Caco-2 (cell line): ENCODE results near the gene PRDM13. TPM values are rescaled to one million over a fixed set of nuclear protein-coding genes. Genes with fewer than 3 reads are reported as not detected.

Experiments used
- BruUV-seq: library from RNA; stranded (reverse); fragments of 400-500 nt; replicated peaks from 2 replicates; lab custom pipeline; 2021; lab: Mats Ljungman, UMichigan
- CTCF ChIA-PET: fragments of 300-600 bp; sonication (Branson Sonifier 250); formaldehyde crosslinking; loops from one replicate; lab custom pipeline; 2022; ENCODE audit warnings: antibody characterized with exemption; lab: Charles Lee
- POLR2A ChIA-PET: fragments of 300-600 bp; sonication (Branson Sonifier 250); formaldehyde crosslinking; loops from one replicate; lab custom pipeline; 2022; ENCODE audit warnings: antibody characterized with exemption; lab: Charles Lee
- DNase-seq, 2 experiments: peaks; one replicate each; pipeline versions ENCODE4 v3.0.0 to v3.0.0-alpha.2; 2020 to 2022
- H3K27me3 ChIP-seq: replicated peaks from 2 replicates; pipeline ENCODE4 v1.6.0; 2011; ENCODE audit warnings: low read length; ENCODE audit not compliant: control insufficient read depth, insufficient read depth
- H3K36me3 ChIP-seq: 2 replicates; pipeline ENCODE4 v1.5.1; 2011; ENCODE audit warnings: low read length; ENCODE audit not compliant: control insufficient read depth, insufficient read depth
- H3K4me1 ChIP-seq: fragments of 250-450 bp; sonication (Bioruptor Pico); 2 replicates; pipeline ENCODE4 v1.5.1; 2020; ENCODE audit warnings: mild to moderate bottlenecking
- H3K4me3 ChIP-seq: 2 replicates; pipeline ENCODE4 v1.5.1; 2011; ENCODE audit warnings: low read depth, mild to moderate bottlenecking, control low read depth, low read length
- H3K9me3 ChIP-seq: fragments of 250-450 bp; sonication (Bioruptor Pico); 2 replicates; pipeline ENCODE4 v1.5.1; 2020; ENCODE audit warnings: mild to moderate bottlenecking, moderate library complexity
- H3K27ac Mint-ChIP-seq: one replicate; pipeline ENCODE4 v1.8.0; 2022; ENCODE audit warnings: mixed read lengths; ENCODE audit not compliant: unreplicated experiment
- H3K27me3 Mint-ChIP-seq: one replicate; pipeline ENCODE4 v1.8.0; 2022; ENCODE audit warnings: mixed read lengths; ENCODE audit not compliant: insufficient read depth, unreplicated experiment
- H3K36me3 Mint-ChIP-seq: one replicate; pipeline ENCODE4 v1.8.0; 2022; ENCODE audit warnings: mild to moderate bottlenecking, mixed read lengths; ENCODE audit not compliant: insufficient read depth, unreplicated experiment
- H3K4me1 Mint-ChIP-seq: one replicate; pipeline ENCODE4 v1.8.0; 2022; ENCODE audit warnings: low read depth, mixed read lengths; ENCODE audit not compliant: unreplicated experiment
- H3K4me3 Mint-ChIP-seq: one replicate; pipeline ENCODE4 v1.8.0; 2022; ENCODE audit warnings: mild to moderate bottlenecking, moderate library complexity, mixed read lengths; ENCODE audit not compliant: unreplicated experiment
- H3K9me3 Mint-ChIP-seq: one replicate; pipeline ENCODE4 v1.8.0; 2022; ENCODE audit warnings: mixed read lengths; ENCODE audit not compliant: unreplicated experiment
- CTCF ChIP-seq, 2 experiments: fragments of 200-600 bp in 1 of 2; IDR thresholded peaks; 1 replicate in 1 of 2; 2 replicates in 1 of 2; pipeline versions ENCODE4 v1.5.1 to v1.8.0; 2011 to 2022; ENCODE audit warnings: antibody characterized with exemption in 1 of 2, control low read depth in 1 of 2, inconsistent platforms in 1 of 2, low read depth in 1 of 2, low read length in 1 of 2, mild to moderate bottlenecking in 1 of 2, moderate library complexity in 1 of 2; ENCODE audit not compliant: insufficient read depth in 1 of 2, severe bottlenecking in 1 of 2, unreplicated experiment in 1 of 2
- intact Hi-C: fragments of 100-400 bp; cut with micrococcal nuclease; formaldehyde crosslinking; loops from one replicate; pipeline ENCODE4 v1.10.0; 2022; ENCODE audit not compliant: unreplicated experiment
- total RNA-seq: library from RNA; stranded (reverse); gene quantifications from 2 replicates; pipeline ENCODE4 v1.2.3, GENCODE V29; 2022

The PRDM13 gene
- total RNA-seq, 1 experiment from 2014 or later = 0.41 TPM

- Mint-ChIP-seq H3K27me3 (peaks cover 36% of the 10 kb centered on the region), H3K4me1 (no peaks in the 10 kb centered on the region), H3K27ac (no peak overlapping the region), H3K4me3 (no peak overlapping the region), H3K36me3 (no peaks in the 10 kb centered on the region), H3K9me3 (no peaks in the 10 kb centered on the region)
- Histone ChIP-seq H3K4me1 (no peaks in the 10 kb centered on the region), H3K27me3 (no peaks in the 10 kb centered on the region; the same call in 1 of the 2 replicates), H3K4me3 (no peak overlapping the region), H3K36me3 (no peaks in the 10 kb centered on the region), H3K9me3 (no peaks in the 10 kb centered on the region)
- no peak for DNase-seq
- no peak for TF ChIP-seq CTCF (IDR thresholded peaks at IDR 0.05; ENCODE audit: insufficient read depth in 1 of 2, low read depth in 1 of 2, low read length in 1 of 2, severe bottlenecking in 1 of 2, unreplicated experiment in 1 of 2)
- ChIA-PET POLR2A (interaction anchor here (0.6 kb wide), 1 partner anchor 1669 kb away, joined by 5 read pairs; no protein-coding TSS in a partner anchor), CTCF (no interaction called here)
- no TSS peak for BruUV-seq
- intact Hi-C loops = no loop called here
Measured at GRCh38 chr6:99607416-99608036, 893 bp downstream of the PRDM13 start.

- no peaks in the 10 kb centered on the region for H3K9me3 ChIP-seq
- no peaks in the 10 kb centered on the region for H3K36me3 Mint-ChIP-seq
- no peak for TF ChIP-seq CTCF (IDR thresholded peaks at IDR 0.05; ENCODE audit: insufficient read depth in 1 of 2, low read depth in 1 of 2, low read length in 1 of 2, severe bottlenecking in 1 of 2, unreplicated experiment in 1 of 2)
- intact Hi-C loops = no loop called here
- peaks cover 34% of the 10 kb centered on the region for H3K27me3 Mint-ChIP-seq
- H3K36me3 ChIP-seq = no peaks in the 10 kb centered on the region
- H3K4me3 Mint-ChIP-seq = no peak overlapping the region
- no peak overlapping the region for H3K27ac Mint-ChIP-seq
- ChIA-PET POLR2A (interaction anchor here (0.6 kb wide), 1 partner anchor 1670 kb away, joined by 5 read pairs; no protein-coding TSS in a partner anchor), CTCF (no interaction called here)
- no TSS peak for BruUV-seq
- no peaks in the 10 kb centered on the region for H3K4me1 Mint-ChIP-seq
- H3K4me3 ChIP-seq = no peak overlapping the region
- no peaks in the 10 kb centered on the region; the same call in 1 of the 2 replicates for H3K27me3 ChIP-seq
- no peaks in the 10 kb centered on the region for H3K4me1 ChIP-seq
- H3K9me3 Mint-ChIP-seq = no peaks in the 10 kb centered on the region
- DNase-seq = no peak
Measured at GRCh38 chr6:99608059-99608885, 1.6 kb downstream of the PRDM13 start.

- CTCF ChIA-PET = no interaction called here
- Mint-ChIP-seq H3K4me1 (no peaks in the 10 kb centered on the region), H3K9me3 (no peaks in the 10 kb centered on the region), H3K27ac (no peak overlapping the region), H3K27me3 (peaks cover 34% of the 10 kb centered on the region), H3K36me3 (no peaks in the 10 kb centered on the region), H3K4me3 (no peak overlapping the region)
- POLR2A ChIA-PET = no interaction called here
- Histone ChIP-seq H3K9me3 (no peaks in the 10 kb centered on the region), H3K27me3 (no peaks in the 10 kb centered on the region; the same call in 1 of the 2 replicates), H3K4me1 (no peaks in the 10 kb centered on the region), H3K36me3 (no peaks in the 10 kb centered on the region), H3K4me3 (no peak overlapping the region)
- TF ChIP-seq CTCF (IDR thresholded peaks at IDR 0.05; ENCODE audit: insufficient read depth in 1 of 2, low read depth in 1 of 2, low read length in 1 of 2, severe bottlenecking in 1 of 2, unreplicated experiment in 1 of 2) = no peak
- intact Hi-C loops = no loop called here
- no TSS peak for BruUV-seq
- DNase-seq = no peak
Measured at GRCh38 chr6:99608886-99609482, 2.4 kb downstream of the PRDM13 start.
